Activated T-cell treated with anti-CD3 and anti-CD28 coated beads, Interleukin-2, amount 50 U/mL, for 1 hour (primary cell): ENCODE data around the gene NRM.
A peak's percentile ranks its signal among the peaks of the same experiment; 100 is the strongest.
"Not testable (repeated sequence)": the region's sequence is repeated elsewhere in the genome, so short reads cannot be mapped to it uniquely, and the experiment has no call there.

Source experiments
- DNase-seq: peaks from one replicate; pipeline ENCODE4 v3.0.0-alpha.2; 2020

Gene NRM

DNA sequence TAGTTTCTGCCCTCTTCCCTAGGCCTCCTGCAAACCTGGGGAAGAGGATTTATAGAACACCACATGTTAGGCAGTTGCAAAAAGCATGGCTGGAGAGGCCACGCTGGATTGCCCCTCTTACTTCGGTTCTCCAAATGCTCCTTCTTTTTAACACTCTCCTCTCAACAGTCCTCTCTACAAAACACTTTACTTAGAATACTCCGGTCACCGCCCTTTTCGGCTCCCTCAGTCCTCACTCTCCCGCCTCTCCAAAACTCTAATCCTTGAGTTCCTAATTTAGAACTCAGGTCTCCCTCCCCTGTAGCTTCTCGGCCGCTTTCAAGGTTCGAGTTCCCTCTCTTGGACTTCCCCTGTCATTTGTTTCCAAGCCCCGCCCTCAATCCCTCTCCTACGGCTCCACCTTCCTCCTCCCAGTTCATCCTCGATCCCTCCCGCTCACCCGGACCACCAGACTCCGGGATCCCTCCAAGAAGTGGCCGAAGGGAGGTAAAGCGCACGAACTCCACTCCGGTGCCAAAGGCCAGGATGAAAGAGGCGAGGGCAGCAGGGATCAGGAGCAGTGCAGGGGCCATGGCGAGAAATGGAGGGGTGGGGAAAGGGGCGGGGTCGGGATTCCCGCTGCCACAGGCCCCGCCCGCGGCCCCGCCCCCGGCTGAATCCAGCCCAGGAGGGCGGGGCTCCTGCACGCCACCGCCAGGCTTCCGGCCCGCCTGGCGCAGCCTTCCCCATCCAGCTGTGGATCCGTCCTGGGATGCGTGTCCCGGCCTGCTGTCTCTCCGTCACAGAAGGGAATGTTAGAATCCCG lies at the start of gene NRM:
Gene NRM (minus strand): TSS at position 582 of the 805 bp plus-strand sequence. CDS start 10 bp downstream, at position 572.
- peak; percentile 78 for DNase-seq

- no peak for DNase-seq
These were observed 49.7 kb upstream of the NRM start for GRCh38 chr6:30740540-30740870.

- no peak for DNase-seq
These were observed 47.7 kb upstream of the NRM start for GRCh38 chr6:30738532-30738931.

- DNase-seq = no peak
These were observed 45.0 kb upstream of the NRM start for GRCh38 chr6:30735668-30736314.

- DNase-seq = no peak
These were observed 41.6 kb upstream of the NRM start for GRCh38 chr6:30732237-30732943.

DNA sequence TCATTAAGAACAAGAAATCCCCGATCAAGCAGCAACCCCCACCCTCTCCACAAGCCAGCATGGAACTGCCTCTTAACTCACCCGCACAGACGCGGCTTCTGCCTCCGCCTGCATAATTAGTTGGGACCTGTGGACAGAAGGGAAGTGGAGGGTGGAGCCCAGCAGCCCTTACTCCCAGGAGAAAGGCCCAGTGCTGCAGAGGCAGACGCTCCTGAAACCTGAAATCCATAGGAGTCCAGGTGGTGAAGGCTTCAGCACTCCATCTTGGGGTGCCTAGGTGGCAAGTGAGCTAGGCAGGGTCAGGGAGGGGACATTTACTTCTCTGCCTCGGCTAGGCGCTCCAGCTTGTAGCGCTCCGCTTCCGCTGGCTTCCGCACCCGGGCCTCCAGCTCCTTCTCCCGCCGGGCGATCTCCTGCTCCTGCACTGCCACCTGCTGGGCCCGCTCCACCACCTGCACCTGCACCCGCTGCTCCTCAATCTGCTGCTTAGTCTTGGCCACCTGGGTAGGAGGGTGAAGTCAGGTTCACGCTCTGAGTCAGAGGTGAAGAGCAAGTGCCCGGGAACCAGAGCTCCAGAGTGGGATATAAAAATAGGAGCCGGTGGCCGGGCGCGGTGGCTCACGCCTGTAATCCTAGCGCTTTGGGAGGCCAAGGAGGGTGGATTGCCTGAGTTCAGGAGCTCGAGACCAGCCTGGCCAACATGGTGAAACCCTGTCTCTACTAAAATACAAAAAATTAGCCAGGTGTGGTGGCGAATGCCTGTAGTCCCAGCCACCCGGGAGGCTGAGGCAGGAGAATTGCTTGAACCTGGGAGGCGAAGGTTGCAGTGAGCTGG lies 40.0 kb upstream of the NRM start:
- peak; percentile 84 for DNase-seq

DNA sequence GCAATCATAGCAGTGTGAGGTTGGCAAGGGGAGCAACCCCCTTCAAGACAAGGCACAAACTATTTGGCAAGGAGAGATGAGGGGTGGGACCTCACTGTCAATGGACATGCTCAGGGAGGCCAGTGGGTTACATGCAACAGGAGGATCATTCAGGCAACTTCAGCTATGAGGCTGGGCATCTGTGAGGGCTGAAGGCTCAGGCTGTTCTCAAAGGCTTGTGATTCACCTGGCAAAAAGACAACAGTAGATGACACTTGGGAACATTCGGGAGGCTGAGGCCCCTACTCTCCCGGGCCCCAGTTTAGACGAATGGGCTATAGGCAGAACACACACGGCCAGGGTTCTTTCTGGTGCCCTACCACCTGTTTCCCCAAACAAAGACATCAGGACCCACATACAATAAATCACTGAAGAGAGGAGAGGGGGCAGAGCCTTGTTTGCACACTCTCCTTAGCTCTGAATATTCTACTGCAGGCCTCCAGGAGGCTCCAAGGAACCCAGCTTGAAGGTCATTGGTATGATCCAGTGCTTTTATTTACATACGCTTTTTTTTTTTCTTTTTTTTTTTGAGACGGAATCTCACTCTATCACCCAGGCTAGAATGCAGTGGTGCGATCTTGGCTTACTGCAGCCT lies 37.3 kb upstream of the NRM start:
- DNase-seq = no peak

DNA sequence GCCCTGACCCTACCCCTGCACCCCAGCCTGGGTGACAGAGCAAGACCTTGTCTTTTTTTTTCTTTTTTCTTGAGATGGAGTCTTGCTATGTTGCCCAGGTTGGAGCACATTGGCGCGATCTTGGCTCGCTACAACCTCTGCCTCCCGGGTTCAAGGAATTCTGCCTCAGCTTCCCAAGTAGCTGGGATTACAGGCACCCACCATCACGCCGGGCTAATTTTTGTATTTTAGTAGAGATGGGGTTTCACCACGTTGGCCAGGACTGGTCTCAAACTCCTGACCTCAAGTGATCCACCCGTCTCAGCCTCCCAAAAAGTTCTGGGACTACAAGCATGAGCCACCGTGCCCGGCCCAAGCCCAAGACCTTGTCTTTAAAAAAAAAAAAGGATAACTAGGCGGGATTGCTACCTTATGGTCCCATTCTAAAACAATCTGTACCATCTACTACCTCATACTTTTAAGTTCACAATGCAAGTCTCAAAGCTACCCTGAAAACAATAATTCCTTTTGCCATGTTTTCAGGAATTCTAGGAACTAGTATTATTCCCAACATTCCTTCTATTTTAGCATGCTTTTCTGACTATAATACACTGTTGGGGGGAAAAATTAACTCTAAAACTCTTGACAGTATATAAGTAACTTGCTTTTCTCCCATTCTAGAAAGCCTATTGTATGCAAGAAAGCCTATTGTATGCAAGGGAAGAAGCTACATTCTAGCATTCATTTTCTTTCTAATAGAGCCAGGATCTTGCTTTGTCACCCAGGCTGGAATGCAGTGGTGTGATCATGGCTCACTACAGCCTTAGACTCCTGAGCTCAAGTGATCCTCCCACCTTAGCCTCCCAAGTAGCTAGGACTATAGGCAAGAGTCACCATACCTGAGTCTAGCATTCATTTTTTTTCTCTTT lies 36.0 kb upstream of the NRM start:
- no peak for DNase-seq

DNA sequence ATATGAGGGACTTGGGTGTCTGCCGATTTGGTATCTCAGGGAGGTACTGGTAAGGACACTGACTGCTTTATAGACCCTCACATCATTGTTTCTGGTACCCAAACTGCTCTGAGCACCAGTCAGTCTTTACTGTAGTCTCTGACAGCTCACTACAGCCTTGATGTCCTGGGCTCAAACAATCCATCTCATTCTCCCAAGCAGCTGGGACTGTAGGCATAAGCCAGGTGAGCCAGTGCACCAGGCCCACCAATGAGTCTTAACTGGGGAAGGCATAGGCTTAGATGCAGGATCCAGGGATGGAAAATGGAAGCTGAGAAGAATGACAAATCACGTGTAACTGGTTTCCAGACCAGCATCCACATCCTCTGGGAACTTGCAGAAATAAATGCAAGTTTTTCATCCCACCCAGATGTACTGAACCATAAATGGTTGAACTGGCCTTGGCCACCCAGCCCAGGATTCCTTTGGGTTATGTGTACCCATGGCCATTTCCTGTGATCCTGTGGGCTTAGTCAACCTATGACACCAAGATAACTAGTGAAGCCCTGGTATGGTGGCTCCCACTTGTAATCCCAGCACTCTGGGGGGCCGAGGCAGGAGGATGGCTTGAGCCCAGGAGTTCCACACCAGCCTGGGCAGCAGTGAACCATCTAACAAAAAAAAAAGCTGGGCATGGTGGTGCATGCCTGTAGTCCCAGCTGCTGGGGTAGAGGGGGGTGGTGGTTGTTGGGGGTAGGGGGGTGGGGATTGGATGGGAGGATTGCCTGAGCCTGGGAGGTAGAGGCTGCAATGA lies 35.1 kb upstream of the NRM start:
- no peak for DNase-seq

DNA sequence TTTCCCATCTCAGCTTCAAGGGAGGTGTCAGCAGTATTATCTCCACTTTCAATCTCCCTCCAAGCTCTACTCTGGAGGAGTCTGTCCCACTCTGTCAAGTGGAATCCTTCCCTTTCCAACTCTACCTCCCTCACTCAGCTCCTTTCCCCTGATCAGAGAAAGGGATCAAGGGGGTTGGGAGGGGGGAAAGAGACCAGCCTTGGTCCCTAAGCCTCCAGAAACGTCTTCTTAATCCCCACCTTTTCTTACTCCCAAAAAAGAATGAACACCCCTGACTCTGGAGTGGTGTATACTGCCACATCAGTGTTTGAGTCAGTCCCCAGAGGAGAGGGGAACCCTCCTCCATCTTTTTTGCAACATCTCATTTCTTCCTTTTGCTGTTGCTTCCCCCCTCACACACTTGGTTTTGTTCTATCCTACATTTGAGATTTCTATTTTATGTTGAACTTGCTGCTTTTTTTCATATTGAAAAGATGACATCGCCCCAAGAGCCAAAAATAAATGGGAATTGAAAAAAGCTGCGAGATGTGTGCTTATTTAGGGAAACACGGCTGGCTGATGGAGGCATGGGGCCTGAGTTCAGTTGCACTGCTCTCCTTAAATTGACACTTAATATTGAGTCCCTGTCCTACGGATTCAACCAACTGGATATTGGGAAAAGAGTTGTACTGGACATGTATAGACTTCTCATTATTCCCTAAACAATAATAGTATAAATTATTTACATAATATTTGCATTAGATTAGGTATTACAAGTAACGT lies 34.3 kb upstream of the NRM start:
- DNase-seq = no peak

DNA sequence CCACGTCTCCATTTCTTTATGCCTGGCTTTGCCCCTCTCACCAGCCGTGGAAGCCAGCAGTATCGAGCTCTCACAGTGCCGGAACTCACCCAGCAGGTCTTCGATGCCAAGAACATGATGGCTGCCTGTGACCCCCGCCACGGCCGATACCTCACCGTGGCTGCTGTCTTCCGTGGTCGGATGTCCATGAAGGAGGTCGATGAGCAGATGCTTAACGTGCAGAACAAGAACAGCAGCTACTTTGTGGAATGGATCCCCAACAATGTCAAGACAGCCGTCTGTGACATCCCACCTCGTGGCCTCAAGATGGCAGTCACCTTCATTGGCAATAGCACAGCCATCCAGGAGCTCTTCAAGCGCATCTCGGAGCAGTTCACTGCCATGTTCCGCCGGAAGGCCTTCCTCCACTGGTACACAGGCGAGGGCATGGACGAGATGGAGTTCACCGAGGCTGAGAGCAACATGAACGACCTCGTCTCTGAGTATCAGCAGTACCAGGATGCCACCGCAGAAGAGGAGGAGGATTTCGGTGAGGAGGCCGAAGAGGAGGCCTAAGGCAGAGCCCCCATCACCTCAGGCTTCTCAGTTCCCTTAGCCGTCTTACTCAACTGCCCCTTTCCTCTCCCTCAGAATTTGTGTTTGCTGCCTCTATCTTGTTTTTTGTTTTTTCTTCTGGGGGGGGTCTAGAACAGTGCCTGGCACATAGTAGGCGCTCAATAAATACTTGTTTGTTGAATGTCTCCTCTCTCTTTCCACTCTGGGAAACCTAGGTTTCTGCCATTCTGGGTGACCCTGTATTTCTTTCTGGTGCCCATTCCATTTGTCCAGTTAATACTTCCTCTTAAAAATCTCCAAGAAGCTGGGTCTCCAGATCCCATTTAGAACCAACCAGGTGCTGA lies 33.3 kb upstream of the NRM start:
- not testable (repeated sequence) for DNase-seq

- DNase-seq = not testable (repeated sequence)
These were observed 32.5 kb upstream of the NRM start for GRCh38 chr6:30723159-30723842.

DNA sequence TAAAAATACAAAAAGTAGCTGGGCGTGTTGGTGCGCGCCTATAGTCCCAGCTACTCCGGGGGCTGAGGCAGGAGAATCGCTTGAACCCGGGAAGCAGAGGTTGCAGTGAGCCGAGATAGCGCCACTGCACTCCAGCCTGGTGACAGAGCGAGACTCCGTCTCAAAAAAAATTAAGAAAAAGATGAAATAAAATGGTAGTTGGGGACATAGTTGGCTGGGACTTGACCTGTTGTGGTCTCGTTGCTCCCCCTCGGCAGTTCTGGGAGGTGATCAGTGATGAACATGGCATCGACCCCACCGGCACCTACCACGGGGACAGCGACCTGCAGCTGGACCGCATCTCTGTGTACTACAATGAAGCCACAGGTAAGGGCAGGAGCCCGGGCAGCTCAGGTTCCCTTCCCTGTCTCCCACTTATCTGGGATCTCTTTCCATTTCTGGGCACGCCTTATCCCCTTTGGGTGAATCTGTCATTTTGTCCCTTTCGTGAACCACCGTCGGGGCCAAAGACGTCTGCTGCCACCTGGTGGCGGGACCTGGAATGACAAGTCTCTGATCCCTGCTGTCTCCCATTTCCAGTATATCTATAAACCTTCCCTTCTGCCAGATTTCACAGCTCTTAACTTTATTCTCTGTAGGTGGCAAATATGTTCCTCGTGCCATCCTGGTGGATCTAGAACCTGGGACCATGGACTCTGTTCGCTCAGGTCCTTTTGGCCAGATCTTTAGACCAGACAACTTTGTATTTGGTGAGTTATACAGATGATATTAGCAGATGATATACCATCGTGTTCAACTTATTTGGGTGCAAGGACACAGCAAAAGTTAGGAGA lies 31.7 kb upstream of the NRM start:
- peak; percentile 92 for DNase-seq

- not testable (repeated sequence) for DNase-seq
These were observed 31.2 kb upstream of the NRM start for GRCh38 chr6:30722025-30722279.

DNA sequence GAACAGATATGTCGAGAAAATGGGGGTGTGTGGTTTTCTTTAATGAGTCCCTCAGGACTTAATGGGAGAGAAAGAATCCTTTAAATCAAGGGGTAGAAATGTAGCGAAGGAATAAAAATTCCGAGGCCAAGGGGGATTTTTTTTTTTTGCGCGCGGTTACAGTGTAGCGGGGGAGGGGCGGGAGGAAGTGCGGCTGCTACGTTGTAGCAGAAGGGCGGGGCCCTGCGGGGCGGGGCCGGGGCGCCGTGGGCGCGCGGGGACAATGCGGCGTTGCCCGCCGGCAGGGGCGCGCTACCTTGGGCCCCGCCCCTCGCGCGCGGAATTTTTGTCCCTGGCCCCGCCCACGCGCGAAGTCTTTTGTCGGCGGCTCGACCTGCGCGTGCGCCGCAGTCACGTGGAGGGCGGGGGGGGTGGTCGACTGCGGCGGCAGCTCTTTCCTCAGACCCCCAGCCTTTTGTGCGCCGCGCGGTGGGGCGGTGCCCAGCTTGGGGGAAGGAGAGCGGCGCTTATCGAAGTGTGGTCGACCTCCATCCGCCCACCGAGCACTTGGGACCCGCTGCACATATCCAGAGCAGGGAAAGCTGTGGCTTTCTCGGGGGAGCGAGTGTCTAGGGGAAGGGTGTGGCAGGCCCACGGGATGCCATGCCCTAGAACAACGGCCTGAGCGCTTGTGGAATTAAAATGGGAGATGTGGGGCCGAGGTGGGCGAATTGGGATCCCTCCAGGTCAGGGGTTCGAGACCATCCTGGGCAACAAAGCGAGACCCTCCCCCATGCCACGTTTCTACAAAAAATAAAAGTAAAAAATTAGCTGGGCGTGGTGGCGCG lies 30.6 kb upstream of the NRM start:
- DNase-seq = peak; percentile 98

- peak; percentile 70 for DNase-seq
These were observed 30.0 kb upstream of the NRM start for GRCh38 chr6:30720738-30721197.
